ENCODE data around the gene MAK.
"Not testable (repeated sequence)": the region's sequence is repeated elsewhere in the genome, so short reads cannot be mapped to it uniquely, and the experiment has no call there.

The MAK gene

DNA sequence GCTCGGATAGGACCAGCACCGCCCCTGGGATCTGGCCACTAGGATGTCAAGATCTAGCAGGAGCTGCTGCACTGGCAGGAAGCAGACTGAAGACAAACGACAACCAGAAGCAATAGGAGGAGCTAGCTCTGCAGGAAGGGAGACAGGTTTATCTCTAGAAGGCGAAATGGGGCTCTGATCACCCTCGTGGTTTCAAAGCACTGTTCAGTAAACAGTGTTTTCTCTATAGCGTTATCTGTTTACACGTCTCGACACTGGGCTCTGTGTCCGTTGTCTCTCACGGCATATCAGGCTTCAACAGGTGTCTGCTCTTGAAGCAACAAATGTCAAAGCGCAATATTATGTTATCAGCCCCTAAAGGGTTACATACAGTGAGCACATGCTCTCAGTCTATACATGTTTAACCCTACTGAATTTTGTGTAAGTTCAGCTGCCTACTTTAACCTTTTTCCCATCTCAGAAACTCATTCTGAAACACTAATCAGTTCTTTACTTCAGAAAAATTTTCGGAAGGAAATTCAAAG lies 66.9 kb downstream of the MAK start:
- peak; percentile 11 for DNase-seq

DNA sequence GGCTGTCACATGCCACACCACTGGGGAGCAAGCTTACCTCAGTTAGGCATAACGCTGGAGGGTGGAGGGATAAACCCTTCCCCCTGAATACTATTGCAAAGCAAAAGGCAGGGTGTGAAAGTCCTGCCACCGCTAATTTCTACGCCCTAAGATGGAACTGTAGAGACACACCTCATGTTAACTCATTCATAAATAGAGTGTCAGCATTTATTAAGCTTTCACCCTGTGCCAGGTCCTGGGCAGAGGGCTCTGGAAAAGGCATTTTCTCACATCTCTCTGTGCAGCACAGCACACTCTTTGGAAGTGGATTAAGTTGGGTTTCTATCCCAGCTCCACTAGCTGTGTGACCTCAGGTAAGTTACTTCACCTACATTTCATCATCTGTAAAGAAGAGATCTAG lies 68.9 kb downstream of the MAK start:
- no peak for DNase-seq

DNA sequence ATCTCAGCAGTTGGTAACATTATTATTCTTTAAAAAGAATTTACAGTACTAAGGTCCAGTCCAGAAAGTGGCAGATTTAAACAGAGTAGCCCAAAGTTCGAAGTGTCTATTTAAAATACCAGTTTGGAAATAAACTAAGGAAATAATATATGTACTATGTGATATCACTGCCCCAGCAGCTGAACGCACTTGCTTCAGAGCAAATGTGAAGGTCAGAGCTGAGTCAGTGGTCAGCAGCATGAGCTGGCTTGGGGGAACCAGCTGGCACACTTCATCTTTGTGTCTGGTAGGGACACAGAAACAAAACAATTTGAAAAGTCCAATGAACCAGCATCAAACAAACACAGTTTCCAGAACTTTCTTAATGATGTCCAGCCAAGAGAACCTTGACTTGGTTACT lies 75.3 kb downstream of the MAK start:
- no peak for DNase-seq

- peak; percentile 54 for DNase-seq
Observed at GRCh38 chr6:10759884-10760329, 78.4 kb downstream of the MAK start.

DNA sequence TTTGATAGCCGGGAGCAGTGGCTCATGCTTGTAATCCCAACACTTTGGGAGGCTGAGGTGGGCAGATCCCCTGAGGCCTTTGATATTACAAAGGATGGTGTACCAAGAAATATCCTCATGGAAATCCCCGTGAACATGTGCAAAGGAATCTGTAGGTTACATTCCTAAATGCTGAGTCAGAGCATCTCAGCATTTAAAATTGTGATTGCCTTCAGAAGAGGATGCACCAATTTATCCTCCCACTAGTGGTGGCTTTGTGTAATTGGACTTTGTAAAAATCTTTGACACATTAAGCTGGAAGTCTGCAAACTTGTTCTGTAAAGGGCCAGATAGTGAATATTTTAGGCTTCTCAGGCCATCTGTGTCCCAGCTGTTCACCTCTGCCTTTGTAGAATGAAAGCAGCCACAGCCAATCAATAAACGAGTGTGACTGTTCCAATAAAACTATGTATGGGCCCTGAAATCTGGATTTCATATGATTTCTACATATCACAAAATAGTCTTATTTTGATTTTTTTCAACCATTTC lies 79.0 kb downstream of the MAK start:
- no peak for DNase-seq

- no peak for DNase-seq
Observed at GRCh38 chr6:10756085-10756484, 82.3 kb downstream of the MAK start.

DNA sequence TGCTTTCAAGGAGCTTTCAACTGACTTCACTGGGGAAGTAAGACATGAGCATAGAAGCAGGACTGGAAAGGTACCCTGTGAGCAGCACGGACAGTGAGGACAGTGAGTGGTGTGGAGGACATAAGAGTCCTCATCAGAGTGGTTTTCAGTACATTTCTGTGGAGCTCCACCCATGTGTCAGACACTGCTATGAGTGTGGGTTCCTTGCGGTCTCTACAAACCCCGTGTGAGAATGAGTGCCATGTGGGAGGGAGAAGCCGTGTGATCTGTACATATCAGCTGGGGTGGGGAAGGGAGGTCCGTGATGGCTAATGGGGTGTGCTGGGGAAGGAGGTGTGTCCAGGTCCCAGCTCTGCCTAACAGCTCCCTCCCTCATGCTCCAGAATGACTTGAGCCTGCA lies 86.6 kb downstream of the MAK start:
- DNase-seq = not testable (repeated sequence)

DNA sequence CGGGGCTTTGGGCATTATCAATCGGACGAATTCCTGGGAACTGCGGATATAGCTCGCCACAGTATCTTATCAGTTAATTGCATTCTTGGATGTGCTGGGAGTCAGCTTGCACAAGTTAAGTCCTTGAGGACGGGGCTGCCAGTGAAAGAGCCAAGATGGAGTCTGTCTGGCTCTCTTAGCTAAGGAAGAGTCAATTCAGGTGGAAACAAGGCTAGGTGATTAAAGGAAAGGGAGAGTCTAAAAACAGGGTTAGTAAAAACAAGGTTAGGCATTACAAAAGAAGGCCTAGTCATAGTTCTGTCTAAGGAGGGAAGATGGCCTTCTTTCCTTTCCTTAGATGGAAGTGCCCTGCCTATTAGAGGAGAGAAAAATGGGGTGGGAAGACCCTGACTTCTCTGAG lies 87.8 kb downstream of the MAK start:
- DNase-seq = not testable (repeated sequence)

DNA sequence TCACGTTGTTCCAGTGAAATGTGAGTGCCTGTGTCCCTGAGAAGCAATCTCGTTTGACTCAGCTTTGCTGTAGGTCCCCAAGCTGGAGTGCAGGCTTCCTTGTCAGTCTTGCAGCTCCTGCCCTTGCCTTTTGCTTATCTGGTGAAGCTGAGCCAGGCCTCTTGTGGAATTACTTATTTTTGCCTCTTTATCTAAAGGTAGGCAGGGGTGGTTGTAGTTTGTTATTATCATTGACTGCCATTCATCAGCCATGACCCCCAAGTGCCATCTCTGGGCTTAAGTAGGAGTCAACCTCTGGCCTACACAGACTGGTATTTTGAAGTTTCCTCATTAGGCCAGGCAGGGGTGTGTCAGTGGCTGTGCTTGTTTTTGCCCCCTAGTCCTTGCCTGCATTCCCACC lies 88.6 kb downstream of the MAK start:
- no peak for DNase-seq

GRCh38 chr6:10747251-10747972 lies 90.9 kb downstream of the MAK start, which contains the start of gene TMEM14B:
Gene TMEM14B, plus strand, starts transcription at chr6:10747805. Its CDS starts 1,441 bp downstream, at chr6:10749246.
- DNase-seq = peak; percentile 100

- no peak for DNase-seq
Observed at GRCh38 chr6:10746915-10747250, 91.5 kb downstream of the MAK start.

DNA sequence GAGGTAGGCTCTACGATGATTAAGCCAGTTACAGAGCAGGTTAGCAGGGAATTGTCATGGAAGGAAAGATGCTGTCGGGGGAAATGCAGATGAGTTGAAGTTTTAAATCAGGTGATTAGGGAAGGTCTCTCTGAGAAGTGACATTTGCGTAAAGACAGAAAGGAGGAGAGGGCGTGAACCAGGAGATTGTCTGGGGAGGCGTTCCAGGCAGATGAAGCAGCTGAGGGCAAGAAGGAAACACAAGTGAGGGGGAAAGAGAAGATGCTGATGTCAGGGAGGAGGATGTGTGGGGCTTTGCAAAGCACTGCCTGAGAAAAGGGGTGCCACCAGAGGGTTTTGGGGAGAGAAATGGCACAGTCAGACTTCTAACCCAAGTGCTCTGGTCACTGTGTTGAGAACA lies 93.2 kb downstream of the MAK start:
- no peak for DNase-seq

GRCh38 chr6:10743515-10743914 lies 94.8 kb downstream of the MAK start:
- DNase-seq = no peak

- no peak for DNase-seq
Observed at GRCh38 chr6:10742251-10742650, 96.1 kb downstream of the MAK start.

DNA sequence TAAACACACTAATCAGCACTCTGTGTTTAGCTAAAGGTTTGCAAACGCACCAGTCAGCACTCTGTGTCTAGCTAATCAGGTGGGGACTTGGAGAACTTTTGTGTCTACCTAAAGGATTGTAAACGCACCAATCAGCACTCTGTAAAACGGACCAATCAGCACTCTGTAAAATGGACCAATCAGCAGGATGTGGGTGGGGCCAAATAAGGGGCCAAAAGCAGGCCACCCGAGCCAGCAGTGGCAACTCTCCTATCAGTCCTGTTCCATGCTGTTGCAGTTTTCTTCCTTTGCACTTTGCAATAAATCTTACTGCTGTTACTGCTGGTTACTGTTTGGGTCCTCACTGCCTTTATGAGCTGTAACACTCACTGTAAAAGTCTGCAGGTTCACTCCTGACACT lies 96.7 kb downstream of the MAK start:
- DNase-seq = not testable (repeated sequence)

DNA sequence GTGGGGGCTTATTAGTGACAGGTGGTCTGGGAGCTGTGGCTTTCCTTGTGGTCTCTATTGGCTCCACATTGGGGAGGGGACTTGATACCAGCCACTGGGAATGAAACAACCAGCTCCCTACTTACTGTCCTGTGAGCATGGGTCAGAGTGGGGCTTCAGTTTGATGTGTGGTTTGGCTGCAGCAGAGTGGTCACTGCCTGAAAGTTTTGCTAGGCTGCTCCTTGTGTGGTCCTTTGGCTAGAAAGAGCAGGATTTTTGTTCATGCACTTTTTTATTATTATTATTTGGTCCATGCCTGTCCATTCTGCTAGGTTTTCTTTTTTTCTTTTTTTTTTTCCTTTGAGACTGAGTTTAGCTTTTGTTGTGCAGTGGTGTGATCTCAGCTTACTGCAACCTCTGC lies 98.3 kb downstream of the MAK start:
- DNase-seq = no peak

- DNase-seq = no peak
Observed at GRCh38 chr6:10736731-10737130, 101.6 kb downstream of the MAK start.

GRCh38 chr6:10733863-10734262 lies 104.5 kb downstream of the MAK start:
- DNase-seq = no peak

DNA sequence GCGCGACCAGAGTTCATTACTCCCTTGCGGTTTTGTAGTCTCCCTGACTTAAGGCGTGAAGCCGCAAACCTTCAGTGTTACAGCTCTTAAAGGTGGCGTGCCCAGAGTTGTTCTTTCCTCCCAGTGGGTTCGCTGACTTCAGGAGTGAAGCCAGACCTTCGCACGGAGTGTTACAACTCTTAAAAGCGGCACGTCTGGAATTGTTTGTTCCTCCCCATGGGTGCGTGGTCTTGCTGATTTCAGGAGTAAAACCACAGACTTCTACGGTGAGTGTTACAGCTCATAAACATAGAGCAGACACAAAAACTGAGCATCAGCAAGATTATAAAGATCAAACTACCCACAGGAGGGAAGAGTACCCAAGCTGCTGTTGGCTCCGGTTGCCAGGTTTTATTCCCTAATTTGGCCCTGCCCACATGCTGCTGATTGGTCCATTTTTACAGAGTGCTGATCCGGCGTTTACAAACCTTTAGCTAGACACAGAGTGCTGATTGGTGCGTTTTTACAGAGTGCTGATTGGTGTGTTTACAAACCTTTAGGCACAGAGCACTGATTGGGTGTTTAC lies 105.1 kb downstream of the MAK start:
- no peak for DNase-seq

DNA sequence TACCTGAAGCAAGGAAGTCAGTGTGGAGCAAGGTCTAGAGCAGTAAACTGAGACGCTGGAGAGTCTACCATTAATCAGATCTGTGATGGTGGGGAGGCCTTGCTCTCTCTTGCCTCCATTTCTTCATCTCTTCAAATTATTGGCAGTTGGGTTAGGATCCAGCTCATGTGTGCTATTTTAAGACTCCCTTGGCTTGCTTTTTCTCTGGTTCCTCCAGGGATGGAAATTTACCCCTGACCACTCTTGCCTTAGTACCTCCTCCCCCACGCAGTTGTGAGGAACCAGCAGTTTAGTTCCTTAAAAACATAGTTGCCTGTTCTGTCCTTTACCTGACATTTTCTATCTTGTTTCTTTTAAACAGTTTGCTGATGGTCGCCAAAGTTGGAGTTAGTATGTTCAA lies 108.1 kb downstream of the MAK start:
- no peak for DNase-seq

- DNase-seq = no peak
Observed at GRCh38 chr6:10725716-10726115, 112.6 kb downstream of the MAK start.

DNA sequence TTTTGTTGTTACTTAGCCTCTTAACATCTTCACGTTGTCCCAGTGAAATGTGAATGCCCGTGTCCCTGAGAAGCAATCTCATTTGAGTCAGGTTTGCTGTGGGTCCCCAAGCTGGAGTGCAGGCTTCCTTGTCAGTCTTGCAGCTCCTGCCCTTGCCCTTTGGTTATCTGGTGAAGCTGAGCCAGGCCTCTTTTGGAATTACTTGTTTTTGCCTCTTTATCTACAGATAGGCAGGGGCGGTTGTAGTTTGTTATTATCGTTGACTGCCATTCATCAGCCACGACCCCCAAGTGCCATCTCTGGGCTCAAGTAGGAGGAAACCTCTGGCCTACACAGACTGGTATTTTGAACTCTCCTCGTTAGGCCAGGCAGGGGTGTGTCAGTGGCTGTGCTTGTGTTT lies 113.3 kb downstream of the MAK start:
- no peak for DNase-seq

GRCh38 chr6:10723567-10723881 lies 114.8 kb downstream of the MAK start:
- peak; percentile 33 for DNase-seq

DNA sequence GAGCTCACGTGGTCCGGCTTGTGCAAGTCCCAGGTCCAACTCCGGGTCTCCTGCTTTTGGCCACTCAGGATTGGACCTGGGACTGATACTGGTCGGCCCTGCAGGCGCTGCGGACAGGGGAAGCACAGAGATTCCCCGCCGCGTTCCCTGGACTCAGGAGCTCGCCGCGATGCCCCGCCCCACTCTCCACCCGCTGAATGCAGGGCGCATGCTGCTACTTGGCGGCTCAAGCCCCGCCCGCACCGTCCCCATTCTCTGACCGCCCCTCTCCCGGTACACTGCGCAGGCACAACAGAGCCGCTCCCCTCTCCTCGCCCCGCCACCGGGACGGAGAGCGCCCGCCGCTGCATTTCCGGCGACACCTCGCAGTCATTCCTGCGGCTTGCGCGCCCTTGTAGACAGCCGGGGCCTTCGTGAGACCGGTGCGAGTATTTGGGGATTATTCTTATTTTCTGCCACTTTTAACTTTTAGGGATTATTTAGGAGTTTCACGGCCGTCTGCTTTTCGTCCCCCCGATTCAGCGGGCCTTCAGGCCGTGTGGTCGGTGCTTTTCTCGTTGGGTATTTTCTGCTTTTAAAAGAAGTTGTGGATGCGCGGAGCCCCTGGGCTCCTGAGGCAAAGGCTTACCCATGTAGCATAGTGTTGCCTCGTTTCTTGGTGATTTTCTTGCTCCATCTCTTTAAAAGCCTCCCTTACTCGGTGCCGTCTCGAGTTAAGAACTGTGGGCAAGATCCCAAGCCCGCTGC lies 115.3 kb downstream of the MAK start, which contains the start of gene TMEM14C:
TMEM14C (plus strand) TSS at position 251 of the 747 bp plus-strand sequence. CDS start 1,544 bp downstream, outside the sequence.
- DNase-seq = peak; percentile 99

All from NCI-H2029 (cell line).